NCI-H748 (cell line): ENCODE results near the gene GCAT.
A peak's percentile ranks its signal among the peaks of the same experiment; 100 is the strongest.
"Not testable (repeated sequence)": the region's sequence is repeated elsewhere in the genome, so short reads cannot be mapped to it uniquely, and the experiment has no call there.

ENCODE experiments used
- DNase-seq: peaks from one replicate; lab custom pipeline; 2025; ENCODE audit not compliant: unreplicated experiment; lab: John Stamatoyannopoulos, UW

Gene GCAT

GRCh38 chr22:37782340-37783168 lies 25.2 kb upstream of the GCAT start:
- DNase-seq = no peak

GRCh38 chr22:37784829-37785495 lies 22.8 kb upstream of the GCAT start:
- peak; percentile 73 for DNase-seq

- no peak for DNase-seq
Observed at GRCh38 chr22:37790234-37790633, 17.5 kb upstream of the GCAT start.

GRCh38 chr22:37792494-37792893 lies 15.2 kb upstream of the GCAT start:
- no peak for DNase-seq

- DNase-seq = no peak
Observed at GRCh38 chr22:37794376-37794775, 13.4 kb upstream of the GCAT start.

GRCh38 chr22:37796079-37796478 lies 11.7 kb upstream of the GCAT start:
- DNase-seq = no peak

GRCh38 chr22:37797259-37797658 lies 10.5 kb upstream of the GCAT start:
- not testable (repeated sequence) for DNase-seq

- DNase-seq = no peak
Observed at GRCh38 chr22:37797874-37798500, 9.7 kb upstream of the GCAT start.

- not testable (repeated sequence) for DNase-seq
Observed at GRCh38 chr22:37799979-37800378, 7.8 kb upstream of the GCAT start.

GRCh38 chr22:37801946-37802309 lies 5.8 kb upstream of the GCAT start:
- DNase-seq = peak; percentile 52

GRCh38 chr22:37802310-37803194 lies 5.2 kb upstream of the GCAT start:
- peak; percentile 61 for DNase-seq

GRCh38 chr22:37803195-37803638 lies 4.5 kb upstream of the GCAT start:
- peak; percentile 90 for DNase-seq

GRCh38 chr22:37803639-37804351 lies 3.9 kb upstream of the GCAT start:
- peak; percentile 90 for DNase-seq

- peak; percentile 19 for DNase-seq
Observed at GRCh38 chr22:37804352-37804880, 3.3 kb upstream of the GCAT start.

GRCh38 chr22:37804881-37805809 lies 2.6 kb upstream of the GCAT start:
- DNase-seq = peak; percentile 80

GRCh38 chr22:37805810-37806277 lies 1.9 kb upstream of the GCAT start:
- no peak for DNase-seq

- peak; percentile 23 for DNase-seq
Observed at GRCh38 chr22:37806409-37807333, 1.1 kb upstream of the GCAT start.

GRCh38 chr22:37808294-37808657 lies 542 bp downstream of the GCAT start:
- DNase-seq = no peak
